Fibroblast of skin of right biceps (primary cell): ENCODE measurements around the gene WDR82.
A peak's percentile ranks its signal among the peaks of the same experiment; 100 is the strongest.
"Not testable (repeated sequence)": the region's sequence is repeated elsewhere in the genome, so short reads cannot be mapped to it uniquely, and the experiment has no call there.

Source experiments
- DNase-seq: peaks from one replicate; pipeline ENCODE4 v3.0.0-alpha.2; 2013

The WDR82 gene

GRCh38 chr3:52286777-52287110 is 8.3 kb upstream of the WDR82 start:
- peak; percentile 24 for DNase-seq

GRCh38 chr3:52284051-52284450 is 5.6 kb upstream of the WDR82 start:
- DNase-seq, result not testable (repeated sequence)

- no peak for DNase-seq
Measured at GRCh38 chr3:52283306-52283705, 4.9 kb upstream of the WDR82 start.

- DNase-seq, result no peak
Measured at GRCh38 chr3:52281981-52282801, 3.7 kb upstream of the WDR82 start.

GRCh38 chr3:52280050-52280461 is 1.6 kb upstream of the WDR82 start:
- peak; percentile 31 for DNase-seq

- DNase-seq, result no peak
Measured at GRCh38 chr3:52279596-52279995, 1.1 kb upstream of the WDR82 start.

- no peak for DNase-seq
Measured at GRCh38 chr3:52277972-52278509, 408 bp downstream of the WDR82 start.

- DNase-seq, result peak; percentile 55
Measured at GRCh38 chr3:52277071-52277964, 1.1 kb downstream of the WDR82 start.

GRCh38 chr3:52274781-52275180 is 3.7 kb downstream of the WDR82 start:
- DNase-seq, result not testable (repeated sequence)

GRCh38 chr3:52272831-52273230 is 5.6 kb downstream of the WDR82 start:
- no peak for DNase-seq

GRCh38 chr3:52272172-52272571 is 6.3 kb downstream of the WDR82 start:
- DNase-seq, result not testable (repeated sequence)

GRCh38 chr3:52270252-52270754 is 8.1 kb downstream of the WDR82 start:
- no peak for DNase-seq

GRCh38 chr3:52269776-52270175 is 8.7 kb downstream of the WDR82 start:
- DNase-seq, result no peak

- DNase-seq, result no peak
Measured at GRCh38 chr3:52268036-52268435, 10.4 kb downstream of the WDR82 start.

- no peak for DNase-seq
Measured at GRCh38 chr3:52265387-52265786, 13.1 kb downstream of the WDR82 start.

GRCh38 chr3:52262447-52262846 is 16.0 kb downstream of the WDR82 start:
- DNase-seq, result no peak

GRCh38 chr3:52259448-52259847 is 19.0 kb downstream of the WDR82 start:
- no peak for DNase-seq

GRCh38 chr3:52259035-52259434 is 19.4 kb downstream of the WDR82 start:
- DNase-seq, result no peak

GRCh38 chr3:52257911-52258310 is 20.5 kb downstream of the WDR82 start:
- no peak for DNase-seq

- DNase-seq, result no peak
Measured at GRCh38 chr3:52256622-52257021, 21.8 kb downstream of the WDR82 start.

- no peak for DNase-seq
Measured at GRCh38 chr3:52256159-52256558, 22.3 kb downstream of the WDR82 start.

GRCh38 chr3:52254608-52255007 is 23.8 kb downstream of the WDR82 start:
- DNase-seq, result no peak
